Measurements from ENCODE around the gene PTPRM. TPM values are rescaled to one million over a fixed set of nuclear protein-coding genes. Genes with fewer than 3 reads are reported as not detected.
A peak's percentile ranks its signal among the peaks of the same experiment; 100 is the strongest.

Gene PTPRM
- total RNA-seq, 1 experiment from 2014 or later, result 1.6 TPM

DNA sequence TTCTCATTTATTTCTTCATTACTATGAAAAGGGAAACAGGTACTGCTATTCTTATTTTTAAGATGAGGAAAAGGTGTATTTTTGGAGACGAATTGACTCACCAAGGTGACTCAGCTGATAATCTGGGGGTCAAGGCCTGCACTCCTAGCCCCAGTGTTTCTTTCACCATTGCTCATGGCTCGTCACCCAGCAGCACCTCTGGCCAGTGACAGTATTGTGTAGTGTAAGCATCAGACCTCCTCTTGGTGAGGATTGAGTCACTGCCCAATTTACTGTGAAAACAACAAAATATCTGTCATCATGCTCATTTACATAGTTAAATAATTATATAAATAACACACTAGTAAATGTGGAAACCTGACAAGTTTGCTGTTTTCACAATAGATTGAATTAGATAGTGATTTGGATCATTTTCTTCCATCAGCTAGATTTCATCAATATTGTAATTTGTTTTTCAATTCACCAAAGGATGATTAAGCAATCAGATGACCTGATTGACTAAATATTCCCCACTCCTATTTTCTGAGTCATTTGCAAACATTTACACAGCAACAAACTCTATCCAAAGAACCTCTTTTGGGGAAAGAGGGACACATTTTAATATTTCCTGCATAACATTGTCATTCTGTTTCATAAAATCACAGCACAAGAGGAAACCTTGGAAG, 549.4 kb downstream of the PTPRM start:
- CTCF ChIA-PET, result no interaction called here
- Histone ChIP-seq H3K27me3 (ENCODE audit: control insufficient read depth, insufficient read depth, low read length) (no peaks in the 10 kb centered on the region), H3K36me3 (ENCODE audit: control insufficient read depth, insufficient read depth, low read length) (no peaks in the 10 kb centered on the region), H3K9me3 (ENCODE audit: control insufficient read depth, insufficient read depth, low read depth, low read length) (no peaks in the 10 kb centered on the region), H3K27ac (ENCODE audit: low read length) (no peak overlapping the region), H3K4me3 (ENCODE audit: low read depth in 2 of 2, low read length in 2 of 2) (no peak overlapping the region), H3K4me1 (ENCODE audit: control insufficient read depth, insufficient read depth, low read length) (no peaks in the 10 kb centered on the region)
- no peak for ATAC-seq
- POLR2A ChIA-PET, result no interaction called here
- in situ Hi-C loops (cut with HindIII; ENCODE audit: low pct_unique_long_range_greater_than_20kb, low sequenced_read_pairs), result no loop called here
- intact Hi-C loops (cut with micrococcal nuclease; ENCODE audit: unreplicated experiment), result no loop called here
- BruUV-seq (replicated peaks), result no TSS peak
- no peak for TF ChIP-seq SIN3A (IDR thresholded peaks at IDR 0.05; ENCODE audit: borderline replicate concordance, insufficient read depth, low read depth, low read length)
- no peak for TF ChIP-seq POLR2AphosphoS5 (IDR thresholded peaks at IDR 0.05; ENCODE audit: low read depth, low read length)
- TF ChIP-seq, protein P1, sequence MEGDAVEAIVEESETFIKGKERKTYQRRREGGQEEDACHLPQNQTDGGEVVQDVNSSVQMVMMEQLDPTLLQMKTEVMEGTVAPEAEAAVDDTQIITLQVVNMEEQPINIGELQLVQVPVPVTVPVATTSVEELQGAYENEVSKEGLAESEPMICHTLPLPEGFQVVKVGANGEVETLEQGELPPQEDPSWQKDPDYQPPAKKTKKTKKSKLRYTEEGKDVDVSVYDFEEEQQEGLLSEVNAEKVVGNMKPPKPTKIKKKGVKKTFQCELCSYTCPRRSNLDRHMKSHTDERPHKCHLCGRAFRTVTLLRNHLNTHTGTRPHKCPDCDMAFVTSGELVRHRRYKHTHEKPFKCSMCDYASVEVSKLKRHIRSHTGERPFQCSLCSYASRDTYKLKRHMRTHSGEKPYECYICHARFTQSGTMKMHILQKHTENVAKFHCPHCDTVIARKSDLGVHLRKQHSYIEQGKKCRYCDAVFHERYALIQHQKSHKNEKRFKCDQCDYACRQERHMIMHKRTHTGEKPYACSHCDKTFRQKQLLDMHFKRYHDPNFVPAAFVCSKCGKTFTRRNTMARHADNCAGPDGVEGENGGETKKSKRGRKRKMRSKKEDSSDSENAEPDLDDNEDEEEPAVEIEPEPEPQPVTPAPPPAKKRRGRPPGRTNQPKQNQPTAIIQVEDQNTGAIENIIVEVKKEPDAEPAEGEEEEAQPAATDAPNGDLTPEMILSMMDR (IDR thresholded peaks at IDR 0.05), result no peak
- TF ChIP-seq, protein P2, sequence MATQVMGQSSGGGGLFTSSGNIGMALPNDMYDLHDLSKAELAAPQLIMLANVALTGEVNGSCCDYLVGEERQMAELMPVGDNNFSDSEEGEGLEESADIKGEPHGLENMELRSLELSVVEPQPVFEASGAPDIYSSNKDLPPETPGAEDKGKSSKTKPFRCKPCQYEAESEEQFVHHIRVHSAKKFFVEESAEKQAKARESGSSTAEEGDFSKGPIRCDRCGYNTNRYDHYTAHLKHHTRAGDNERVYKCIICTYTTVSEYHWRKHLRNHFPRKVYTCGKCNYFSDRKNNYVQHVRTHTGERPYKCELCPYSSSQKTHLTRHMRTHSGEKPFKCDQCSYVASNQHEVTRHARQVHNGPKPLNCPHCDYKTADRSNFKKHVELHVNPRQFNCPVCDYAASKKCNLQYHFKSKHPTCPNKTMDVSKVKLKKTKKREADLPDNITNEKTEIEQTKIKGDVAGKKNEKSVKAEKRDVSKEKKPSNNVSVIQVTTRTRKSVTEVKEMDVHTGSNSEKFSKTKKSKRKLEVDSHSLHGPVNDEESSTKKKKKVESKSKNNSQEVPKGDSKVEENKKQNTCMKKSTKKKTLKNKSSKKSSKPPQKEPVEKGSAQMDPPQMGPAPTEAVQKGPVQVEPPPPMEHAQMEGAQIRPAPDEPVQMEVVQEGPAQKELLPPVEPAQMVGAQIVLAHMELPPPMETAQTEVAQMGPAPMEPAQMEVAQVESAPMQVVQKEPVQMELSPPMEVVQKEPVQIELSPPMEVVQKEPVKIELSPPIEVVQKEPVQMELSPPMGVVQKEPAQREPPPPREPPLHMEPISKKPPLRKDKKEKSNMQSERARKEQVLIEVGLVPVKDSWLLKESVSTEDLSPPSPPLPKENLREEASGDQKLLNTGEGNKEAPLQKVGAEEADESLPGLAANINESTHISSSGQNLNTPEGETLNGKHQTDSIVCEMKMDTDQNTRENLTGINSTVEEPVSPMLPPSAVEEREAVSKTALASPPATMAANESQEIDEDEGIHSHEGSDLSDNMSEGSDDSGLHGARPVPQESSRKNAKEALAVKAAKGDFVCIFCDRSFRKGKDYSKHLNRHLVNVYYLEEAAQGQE (IDR thresholded peaks at IDR 0.05; ENCODE audit: insufficient read depth in 1 of 2, low read depth in 2 of 2, low read length in 1 of 2), result no peak
- DNase-seq (ENCODE audit: low read depth, low spot score), result peak; percentile 35

DNA sequence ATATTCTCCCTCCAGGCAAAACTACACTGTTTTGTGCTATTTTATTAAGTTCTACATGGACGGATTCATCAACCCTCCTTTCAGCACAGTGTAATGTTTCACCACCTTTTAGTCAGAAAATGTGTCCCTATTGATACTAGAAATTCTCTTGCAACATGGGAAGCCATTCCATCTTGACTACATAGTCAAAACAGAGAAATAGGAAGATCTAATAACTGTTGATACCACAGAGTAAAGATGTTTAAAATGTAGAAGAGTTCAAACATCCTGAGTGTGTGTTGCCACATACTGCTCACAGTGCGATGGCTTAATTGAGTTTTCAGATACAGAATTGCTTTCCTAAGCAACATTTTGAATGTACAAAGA, 549.9 kb downstream of the PTPRM start:
- in situ Hi-C loops (cut with HindIII; ENCODE audit: low pct_unique_long_range_greater_than_20kb, low sequenced_read_pairs), result no loop called here
- H3K4me3 ChIP-seq (ENCODE audit: low read depth in 2 of 2, low read length in 2 of 2), result no peak overlapping the region
- BruUV-seq (replicated peaks), result no TSS peak
- ATAC-seq, result no peak
- intact Hi-C loops (cut with micrococcal nuclease; ENCODE audit: unreplicated experiment), result no loop called here
- H3K4me1 ChIP-seq (ENCODE audit: control insufficient read depth, insufficient read depth, low read length), result no peaks in the 10 kb centered on the region
- no peak overlapping the region for H3K27ac ChIP-seq (ENCODE audit: low read length)
- no peaks in the 10 kb centered on the region for H3K27me3 ChIP-seq (ENCODE audit: control insufficient read depth, insufficient read depth, low read length)
- TF ChIP-seq, protein P2 (IDR thresholded peaks at IDR 0.05; ENCODE audit: insufficient read depth in 1 of 2, low read depth in 2 of 2, low read length in 1 of 2), result no peak
- no peak for TF ChIP-seq TCF7L2 (IDR thresholded peaks at IDR 0.05; ENCODE audit: low read depth, low read length)
- TF ChIP-seq SIN3A (IDR thresholded peaks at IDR 0.05; ENCODE audit: borderline replicate concordance, insufficient read depth, low read depth, low read length), result no peak
- TF ChIP-seq, protein P1 (IDR thresholded peaks at IDR 0.05), result no peak
- TF ChIP-seq POLR2AphosphoS5 (IDR thresholded peaks at IDR 0.05; ENCODE audit: low read depth, low read length), result no peak
- no peaks in the 10 kb centered on the region for H3K9me3 ChIP-seq (ENCODE audit: control insufficient read depth, insufficient read depth, low read depth, low read length)
- ChIA-PET CTCF (no interaction called here), POLR2A (no interaction called here)
- DNase-seq (ENCODE audit: low read depth, low spot score), result no peak
- no peaks in the 10 kb centered on the region for H3K36me3 ChIP-seq (ENCODE audit: control insufficient read depth, insufficient read depth, low read length)

All from Panc1 (cell line).